HG03378 (cell line): ENCODE results near the gene LRRC10.

Source experiments
- ATAC-seq: cut with Tn5 transposase; IDR thresholded peaks from one replicate; pipeline ENCODE4 v1.9.1; 2021; ENCODE audit warnings: mild to moderate bottlenecking, moderate library complexity; ENCODE audit not compliant: unreplicated experiment

Gene LRRC10

GRCh38 chr12:69570545-69571399 lies 39.9 kb downstream of the LRRC10 start:
- ATAC-seq = peak; percentile 70

GRCh38 chr12:69570000-69570516 lies 40.6 kb downstream of the LRRC10 start:
- no peak for ATAC-seq

- no peak for ATAC-seq
These were observed 41.5 kb downstream of the LRRC10 start for GRCh38 chr12:69569236-69569635.

GRCh38 chr12:69566603-69567002 lies 44.1 kb downstream of the LRRC10 start:
- ATAC-seq = no peak

DNA sequence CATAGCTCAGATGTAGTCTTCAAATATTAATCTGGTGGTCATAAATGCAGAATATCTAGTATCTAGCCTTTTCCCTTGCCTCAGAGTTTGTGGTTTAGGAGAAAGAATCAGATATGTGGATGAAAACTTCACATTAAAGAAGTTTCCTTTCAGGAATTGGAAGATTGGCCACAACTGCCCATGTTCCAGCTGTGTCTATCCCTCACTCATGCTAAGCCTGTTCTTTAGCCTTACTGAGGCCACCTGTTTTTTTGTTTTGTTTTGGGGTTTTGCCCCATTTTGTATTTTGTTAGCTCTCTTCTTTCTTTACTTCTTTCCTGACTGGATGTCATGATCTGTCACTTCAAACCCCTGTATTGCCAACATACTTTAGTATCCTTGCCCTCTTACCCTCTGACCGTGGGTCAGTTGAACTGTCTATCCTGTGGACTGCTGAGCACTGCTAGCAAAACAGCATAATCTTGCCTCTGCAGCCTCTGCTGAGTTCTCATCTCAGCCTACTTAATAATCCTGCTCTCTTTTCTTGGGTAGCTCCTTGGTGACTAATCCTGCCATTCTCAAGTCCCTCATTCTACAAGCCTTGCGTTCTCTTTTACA lies 47.4 kb downstream of the LRRC10 start:
- no peak for ATAC-seq
